HG03439 (cell line): Measurements from ENCODE around the gene GIPR.
"Not testable (repeated sequence)": the region's sequence is repeated elsewhere in the genome, so short reads cannot be mapped to it uniquely, and the experiment has no call there.

Experiments used
- ATAC-seq: cut with Tn5 transposase; IDR thresholded peaks from one replicate; pipeline ENCODE4 v1.9.1; 2021; ENCODE audit warnings: mild to moderate bottlenecking, moderate library complexity; ENCODE audit not compliant: unreplicated experiment

Gene GIPR

GRCh38 chr19:45691516-45692186, 23.6 kb downstream of the GIPR start, which contains the start of gene SNRPD2:
Gene SNRPD2 (minus strand): TSS chr19:45691953. CDS start chr19:45691888, 65 bp downstream.
- peak; percentile 53 for ATAC-seq

DNA sequence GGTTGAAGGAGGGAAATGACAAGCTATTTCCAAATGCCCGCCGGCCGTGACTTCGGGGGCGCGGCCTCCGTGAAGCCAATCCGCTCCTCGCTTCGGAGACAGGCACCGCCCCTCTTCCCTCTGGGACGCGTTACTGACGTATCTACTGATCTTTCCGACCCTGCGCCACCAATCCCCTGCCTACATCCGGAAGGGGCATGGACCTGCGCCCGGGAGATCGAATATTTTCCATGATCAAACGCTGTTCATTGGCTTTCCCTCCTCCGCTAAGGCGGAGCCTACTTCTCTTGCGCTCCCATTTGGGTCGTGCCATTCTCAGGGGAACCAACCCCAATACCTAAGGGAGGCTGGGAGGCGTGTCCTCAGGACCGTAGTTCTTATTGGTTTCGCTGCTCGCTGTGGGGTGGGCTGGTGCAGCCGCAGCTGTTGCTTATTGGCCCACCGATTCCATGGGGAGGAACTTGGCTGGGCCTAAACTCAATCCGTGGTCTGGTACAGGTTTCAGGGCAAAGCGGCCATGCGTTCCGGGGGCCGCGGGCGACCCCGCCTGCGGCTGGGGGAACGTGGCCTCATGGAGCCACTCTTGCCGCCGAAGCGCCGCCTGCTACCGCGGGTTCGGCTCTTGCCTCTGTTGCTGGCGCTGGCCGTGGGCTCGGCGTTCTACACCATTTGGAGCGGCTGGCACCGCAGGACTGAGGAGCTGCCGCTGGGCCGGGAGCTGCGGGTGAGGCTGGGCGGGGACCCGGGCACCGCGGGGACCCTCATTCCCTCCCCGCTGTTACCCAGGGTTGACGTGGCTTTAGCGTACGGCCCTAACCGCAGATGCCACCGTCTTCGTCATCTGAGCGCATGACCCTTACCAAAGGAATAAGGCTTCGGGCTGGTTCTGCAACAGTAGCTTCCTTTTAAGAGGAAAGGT, 24.4 kb downstream of the GIPR start, which contains the start of gene QPCTL:
QPCTL (plus strand) TSS at position 480 of the 919 bp plus-strand sequence; CDS start at position 518, 38 bp downstream.
- peak; percentile 89 for ATAC-seq

DNA sequence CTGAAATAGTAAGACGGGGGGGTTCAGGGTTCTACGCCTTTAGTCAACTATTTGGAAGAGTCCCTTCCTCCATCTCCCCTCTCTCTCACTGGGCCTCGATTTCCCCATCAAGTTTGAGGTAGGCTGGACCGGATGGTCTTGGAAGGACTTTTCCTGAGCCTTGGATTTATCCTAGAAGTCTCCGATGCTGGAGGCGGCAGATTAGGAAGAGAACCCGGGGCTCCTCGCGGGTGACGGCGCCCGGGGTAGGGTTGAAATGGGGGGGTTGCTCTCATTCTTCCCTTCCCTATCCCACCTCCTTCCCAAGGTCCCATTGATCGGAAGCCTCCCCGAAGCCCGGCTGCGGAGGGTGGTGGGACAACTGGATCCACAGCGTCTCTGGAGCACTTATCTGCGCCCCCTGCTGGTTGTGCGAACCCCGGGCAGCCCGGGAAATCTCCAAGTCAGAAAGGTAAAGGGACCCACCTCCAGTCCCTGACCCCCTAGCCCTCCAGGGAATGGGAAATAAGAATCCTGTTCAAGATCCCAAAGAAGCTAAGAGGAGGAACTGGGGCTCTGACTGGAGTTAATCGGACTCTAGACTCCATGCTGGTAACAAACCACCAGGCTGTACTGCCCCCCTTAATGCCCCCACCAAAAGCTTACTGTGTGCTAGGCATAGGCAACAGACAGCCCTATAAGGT, 25.2 kb downstream of the GIPR start:
- no peak for ATAC-seq

DNA sequence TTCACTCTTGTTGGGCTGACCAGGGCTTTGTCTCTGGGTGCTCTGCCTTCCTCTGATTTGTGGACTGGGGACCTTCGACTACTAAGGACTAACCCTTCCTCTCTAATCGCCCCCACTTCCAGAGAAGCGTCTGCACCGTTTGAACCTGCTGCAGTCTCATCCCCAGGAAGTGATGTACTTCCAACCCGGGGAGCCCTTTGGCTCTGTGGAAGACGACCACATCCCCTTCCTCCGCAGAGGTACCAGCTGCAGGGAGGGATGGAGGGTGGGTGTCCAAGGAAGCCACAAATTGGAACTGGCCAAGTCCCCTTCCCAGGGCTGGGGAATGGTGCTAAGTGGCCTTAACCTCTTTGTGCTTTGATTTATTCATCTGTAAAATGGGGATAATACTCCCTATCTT, 33.7 kb downstream of the GIPR start:
- no peak for ATAC-seq

DNA sequence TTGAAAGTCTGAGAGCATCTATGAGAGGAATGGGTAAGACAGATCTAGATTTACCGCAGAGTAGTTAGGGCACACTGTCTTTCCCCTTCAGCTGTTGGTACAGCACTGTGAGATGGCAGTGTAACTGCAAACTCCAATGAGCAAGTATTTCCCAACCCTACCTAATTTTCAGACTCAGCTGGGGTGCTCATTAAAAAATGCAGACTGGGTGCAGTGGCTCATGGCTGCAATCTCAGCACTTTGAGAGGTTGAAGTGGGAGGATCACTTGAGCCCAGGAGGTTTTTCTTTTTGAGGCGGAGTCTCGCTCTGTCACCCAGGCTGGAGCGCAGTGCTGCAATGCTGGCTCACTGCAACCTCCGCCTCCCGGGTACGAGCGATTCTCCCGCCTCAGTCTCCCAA, 37.1 kb downstream of the GIPR start:
- ATAC-seq = no peak

- ATAC-seq = no peak
Observed at GRCh38 chr19:45705710-45706415, 37.8 kb downstream of the GIPR start.

DNA sequence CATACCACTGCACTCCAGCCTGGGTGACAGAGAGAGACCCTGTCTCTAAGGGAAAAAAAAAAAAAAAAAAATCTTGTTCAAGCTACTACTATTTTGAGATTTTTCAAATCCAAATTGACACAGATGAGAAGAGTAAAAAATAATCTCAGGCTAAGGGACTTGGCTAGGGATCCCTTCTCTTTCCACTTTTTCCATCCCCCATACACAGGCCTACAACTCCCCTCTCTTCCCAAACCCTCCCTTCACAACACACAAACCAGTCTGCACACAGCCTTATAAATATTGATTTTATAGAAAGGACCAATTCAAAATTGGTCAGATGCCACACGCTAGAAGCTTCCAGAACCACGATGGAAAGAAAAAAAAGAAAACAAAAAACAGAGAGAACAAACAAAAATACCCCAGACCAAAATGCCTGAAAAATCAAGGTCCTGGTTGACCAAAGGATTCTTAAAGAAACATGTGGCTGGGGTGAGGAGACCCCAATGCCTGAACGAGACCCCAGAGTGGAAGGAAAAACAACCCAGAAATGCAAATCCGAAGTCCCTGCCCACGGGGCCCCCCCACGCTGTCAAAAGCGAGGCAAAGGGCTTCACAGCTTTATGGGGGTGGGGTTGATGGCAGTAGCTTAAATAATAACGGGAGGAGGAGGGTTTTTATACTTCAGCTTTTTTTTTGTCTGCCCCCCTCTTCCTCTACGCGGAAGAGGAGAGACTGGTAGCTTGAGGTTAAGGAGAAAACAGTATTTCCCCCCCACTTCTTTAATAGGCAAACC, 42.5 kb downstream of the GIPR start:
- ATAC-seq = no peak

DNA sequence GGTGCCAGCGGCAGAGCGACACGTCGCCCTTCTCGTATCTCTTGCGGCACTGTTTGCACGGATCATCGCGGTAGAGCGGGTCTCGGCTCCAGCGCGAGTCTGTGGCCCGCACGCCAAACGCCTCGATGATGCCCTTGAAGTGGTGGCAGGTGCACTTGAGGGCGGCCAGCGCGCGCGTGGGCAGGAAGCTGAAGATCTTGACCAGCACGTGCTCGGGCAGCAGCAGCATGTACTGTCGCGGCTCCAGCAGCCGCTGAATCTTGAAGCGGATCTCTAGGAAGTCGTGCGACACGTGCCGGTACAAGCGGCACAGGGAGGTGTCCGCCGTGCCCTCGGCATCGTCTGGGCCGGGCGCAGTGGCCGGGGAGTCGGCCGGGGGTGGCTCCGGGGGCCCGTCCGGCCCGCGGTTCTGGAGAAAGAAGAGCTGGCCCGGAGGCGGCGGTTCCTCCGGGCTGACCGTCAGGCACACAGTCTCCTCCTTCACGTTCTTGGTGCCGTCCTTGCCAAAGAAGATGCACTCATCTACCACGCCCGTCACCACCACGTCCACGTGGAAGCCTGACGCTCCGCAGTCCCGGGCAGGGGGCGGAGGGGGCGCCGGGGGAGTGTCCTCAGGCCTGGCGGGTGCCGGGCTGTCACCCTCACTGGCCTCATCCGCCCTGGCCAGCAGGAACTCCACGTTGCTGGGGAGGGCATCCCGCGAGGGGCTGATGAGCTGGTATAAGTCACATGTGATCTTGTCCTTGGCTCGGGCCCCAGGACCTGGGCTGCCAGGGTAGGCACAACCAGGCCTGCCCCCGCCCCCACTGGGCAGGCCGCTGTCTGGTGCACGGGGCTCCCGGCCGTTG, 44.1 kb downstream of the GIPR start:
- ATAC-seq = no peak

- no peak for ATAC-seq
Observed at GRCh38 chr19:45712699-45713067, 44.7 kb downstream of the GIPR start.

DNA sequence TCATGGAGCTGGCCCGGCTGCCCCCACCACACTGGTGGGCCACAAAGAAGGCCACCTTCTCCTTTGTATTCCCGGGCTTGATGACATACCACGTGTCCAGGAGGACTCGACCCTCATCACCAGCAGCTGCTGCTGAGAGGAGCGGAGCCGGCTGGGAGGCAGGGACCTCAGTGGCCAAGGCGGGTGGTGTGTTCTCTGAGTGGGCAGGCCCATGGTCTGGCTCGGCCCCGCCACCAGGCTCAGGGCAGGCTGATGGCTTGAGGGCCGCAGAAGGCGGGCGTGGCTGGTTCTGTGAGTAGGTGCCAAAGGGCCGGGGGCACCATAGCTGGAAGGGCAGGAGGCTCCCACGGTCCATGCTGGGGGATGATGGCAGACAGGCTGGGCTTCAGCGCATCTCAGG, 45.1 kb downstream of the GIPR start:
- ATAC-seq = no peak

DNA sequence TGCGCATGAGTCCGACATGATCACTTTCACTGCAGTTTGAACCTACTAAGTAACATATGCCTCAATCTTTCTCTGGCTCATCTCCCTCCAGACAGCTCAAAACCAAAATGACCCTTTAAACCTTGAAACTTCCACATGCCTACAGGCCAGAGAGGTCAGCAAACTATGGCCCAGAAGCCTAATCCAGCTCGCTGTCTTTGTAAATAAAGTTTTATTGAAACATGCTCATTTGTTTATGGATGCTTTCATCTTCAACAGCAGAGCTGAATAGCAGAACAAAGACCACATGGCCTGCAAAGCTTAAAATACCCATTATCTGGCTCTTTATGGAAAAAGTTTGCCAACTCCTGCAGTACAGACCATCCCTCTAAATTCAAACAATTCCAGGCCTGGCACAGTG, 47.1 kb downstream of the GIPR start:
- no peak for ATAC-seq

DNA sequence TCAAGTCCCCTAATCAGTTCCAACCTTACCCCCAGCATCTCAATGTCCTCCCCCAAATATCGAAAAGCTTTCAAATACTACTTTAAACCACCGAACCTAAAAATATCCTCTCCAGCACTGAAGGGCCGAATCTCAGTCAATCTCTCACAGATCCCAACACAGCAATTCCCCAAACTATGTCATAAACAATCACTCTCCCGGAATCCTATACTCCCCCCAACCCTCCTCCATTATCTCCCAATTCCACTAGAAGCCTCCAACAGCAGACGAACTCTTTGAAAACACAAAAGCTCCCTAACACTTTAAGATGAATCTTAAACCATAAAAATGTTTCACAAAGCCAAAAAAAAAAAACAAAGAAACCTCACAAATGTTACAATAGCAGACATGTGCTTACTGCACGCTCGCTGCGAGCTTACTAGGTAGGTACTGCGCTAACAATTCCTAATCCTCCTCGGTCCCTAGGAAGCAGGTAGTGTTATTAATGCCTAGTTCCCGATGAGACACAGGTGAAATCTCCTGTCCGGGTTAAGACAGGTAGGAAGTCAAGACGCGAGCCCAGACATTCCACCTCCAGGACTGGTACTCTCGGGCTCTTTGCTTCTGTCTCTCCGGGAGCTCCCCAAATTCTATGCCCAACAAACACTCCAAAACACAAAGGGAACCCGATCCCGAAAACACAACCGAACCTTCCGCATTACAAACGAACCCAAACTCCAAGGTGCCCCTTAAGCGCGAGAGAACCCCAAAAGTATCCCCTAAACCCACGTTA, 48.5 kb downstream of the GIPR start:
- no peak for ATAC-seq

- ATAC-seq = peak; percentile 90
Observed at GRCh38 chr19:45717131-45717982, 49.3 kb downstream of the GIPR start.

DNA sequence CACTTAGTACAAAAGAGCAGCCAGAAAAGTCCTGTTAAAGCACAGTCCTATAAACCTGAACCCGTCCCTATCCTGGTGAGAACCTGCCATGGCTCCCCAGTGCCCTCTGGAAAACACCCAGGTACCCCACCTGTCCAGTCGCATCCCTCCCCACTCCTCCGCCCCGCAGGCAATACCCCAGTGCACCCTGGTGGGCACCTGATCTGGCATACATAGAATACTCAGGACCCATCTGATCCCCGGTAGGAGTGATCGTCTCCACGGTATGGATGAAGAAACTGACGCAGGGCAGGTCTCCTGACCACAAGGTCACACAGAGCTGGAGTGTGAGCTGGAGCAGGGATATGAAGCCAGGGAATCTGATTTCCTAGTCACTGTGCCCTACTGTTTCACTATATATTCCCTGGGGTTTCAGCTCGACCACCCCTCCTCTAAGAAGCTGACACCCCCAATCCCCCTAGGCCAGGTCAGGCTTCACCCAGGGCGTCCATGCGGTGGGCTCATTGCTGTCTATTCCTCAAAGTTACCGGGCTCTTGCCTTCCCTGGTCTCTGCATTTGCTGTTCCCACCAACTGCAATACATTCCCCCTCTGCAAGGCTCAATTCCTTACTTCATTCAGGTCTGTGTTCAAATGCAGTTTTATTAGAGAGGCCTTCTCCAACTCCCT, 50.1 kb downstream of the GIPR start:
- no peak for ATAC-seq

- not testable (repeated sequence) for ATAC-seq
Observed at GRCh38 chr19:45720065-45720464, 52.0 kb downstream of the GIPR start.

GRCh38 chr19:45728683-45729082, 60.7 kb downstream of the GIPR start:
- not testable (repeated sequence) for ATAC-seq

DNA sequence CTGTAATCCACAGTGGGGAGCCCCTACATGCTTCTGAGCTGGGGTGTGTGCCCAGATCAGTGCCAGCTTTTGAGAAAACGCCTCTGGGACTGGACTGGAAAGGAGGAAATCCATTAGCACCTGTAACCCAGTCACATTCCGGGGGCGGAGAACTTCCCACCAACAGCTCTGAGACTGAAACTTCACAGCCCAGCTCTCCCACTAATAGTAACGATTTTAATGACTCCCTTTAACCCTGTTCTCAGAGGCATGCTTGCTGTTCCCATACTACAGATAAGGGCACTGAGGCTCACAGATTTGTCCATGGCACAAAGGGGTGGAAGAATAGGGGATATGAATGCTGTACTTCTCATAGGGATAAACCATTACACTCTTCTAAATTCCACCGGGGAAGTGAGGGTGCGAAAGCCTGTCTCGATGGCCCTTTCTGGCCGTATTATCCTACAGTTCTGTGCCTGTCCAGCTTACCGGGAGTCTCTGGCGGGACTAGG, 61.8 kb downstream of the GIPR start:
- no peak for ATAC-seq
